ENCODE data around the gene YTHDF2.

YTHDF2 gene

GRCh38 chr1:28775121-28775942 is 38.6 kb downstream of the YTHDF2 start:
- Histone ChIP-seq H3K9me3 (ENCODE audit: severe bottlenecking) (no peaks in the 10 kb centered on the region), H3K36me3 (ENCODE audit: low read depth) (peaks cover 27% of the 10 kb centered on the region; the same call in 1 of the 2 replicates), H3K27ac (ENCODE audit: poor library complexity, severe bottlenecking) (no peak overlapping the region), H3K27me3 (ENCODE audit: insufficient read depth, poor library complexity, severe bottlenecking) (no peaks in the 10 kb centered on the region), H3K4me1 (ENCODE audit: insufficient read depth, poor library complexity, severe bottlenecking) (no peaks in the 10 kb centered on the region), H3K4me3 (ENCODE audit: severe bottlenecking) (peak overlapping the region; percentile 26)
- ATAC-seq (ENCODE audit: low read depth) (peak; percentile 76), DNase-seq (ENCODE audit: low spot score) (peak; percentile 59)
- no peak for TF ChIP-seq CTCF (IDR thresholded peaks at IDR 0.05; ENCODE audit: poor library complexity, severe bottlenecking)

- Histone ChIP-seq H3K36me3 (ENCODE audit: low read depth) (peaks cover 19% of the 10 kb centered on the region; the same call in 1 of the 2 replicates), H3K4me1 (ENCODE audit: insufficient read depth, poor library complexity, severe bottlenecking) (no peaks in the 10 kb centered on the region), H3K27ac (ENCODE audit: poor library complexity, severe bottlenecking) (no peak overlapping the region), H3K4me3 (ENCODE audit: severe bottlenecking) (no peak overlapping the region), H3K9me3 (ENCODE audit: severe bottlenecking) (no peaks in the 10 kb centered on the region), H3K27me3 (ENCODE audit: insufficient read depth, poor library complexity, severe bottlenecking) (no peaks in the 10 kb centered on the region)
- TF ChIP-seq CTCF (IDR thresholded peaks at IDR 0.05; ENCODE audit: poor library complexity, severe bottlenecking): no peak
- no peak for DNase-seq (ENCODE audit: low spot score)
- ATAC-seq (ENCODE audit: low read depth): no peak
These were observed 39.6 kb downstream of the YTHDF2 start for GRCh38 chr1:28776341-28776740.

GRCh38 chr1:28778021-28778420 is 41.3 kb downstream of the YTHDF2 start:
- H3K4me1 ChIP-seq (ENCODE audit: insufficient read depth, poor library complexity, severe bottlenecking): no peaks in the 10 kb centered on the region
- H3K27me3 ChIP-seq (ENCODE audit: insufficient read depth, poor library complexity, severe bottlenecking): no peaks in the 10 kb centered on the region
- H3K36me3 ChIP-seq (ENCODE audit: low read depth): peaks cover 11% of the 10 kb centered on the region; the same call in 1 of the 2 replicates
- TF ChIP-seq CTCF (IDR thresholded peaks at IDR 0.05; ENCODE audit: poor library complexity, severe bottlenecking): no peak
- no peak overlapping the region for H3K4me3 ChIP-seq (ENCODE audit: severe bottlenecking)
- no peak overlapping the region for H3K27ac ChIP-seq (ENCODE audit: poor library complexity, severe bottlenecking)
- H3K9me3 ChIP-seq (ENCODE audit: severe bottlenecking): no peaks in the 10 kb centered on the region
- DNase-seq (ENCODE audit: low spot score) (no peak), ATAC-seq (ENCODE audit: low read depth) (no peak)

- ATAC-seq (ENCODE audit: low read depth): no peak
- no peak for DNase-seq (ENCODE audit: low spot score)
- Histone ChIP-seq H3K27me3 (ENCODE audit: insufficient read depth, poor library complexity, severe bottlenecking) (no peaks in the 10 kb centered on the region), H3K4me1 (ENCODE audit: insufficient read depth, poor library complexity, severe bottlenecking) (no peaks in the 10 kb centered on the region), H3K36me3 (ENCODE audit: low read depth) (no peaks in the 10 kb centered on the region), H3K4me3 (ENCODE audit: severe bottlenecking) (no peak overlapping the region), H3K27ac (ENCODE audit: poor library complexity, severe bottlenecking) (no peak overlapping the region), H3K9me3 (ENCODE audit: severe bottlenecking) (no peaks in the 10 kb centered on the region)
- no peak for TF ChIP-seq CTCF (IDR thresholded peaks at IDR 0.05; ENCODE audit: poor library complexity, severe bottlenecking)
These were observed 43.1 kb downstream of the YTHDF2 start for GRCh38 chr1:28779751-28780408.

Measured in RWPE2 (cell line).